NCI-H187 treated with DMSO at 0.1 percent for 48 hours (cell line): ENCODE results near the gene TMEM171.

ENCODE experiments used
- DNase-seq: peaks from one replicate; lab custom pipeline; 2025; lab: John Stamatoyannopoulos, UW

TMEM171 gene

DNA sequence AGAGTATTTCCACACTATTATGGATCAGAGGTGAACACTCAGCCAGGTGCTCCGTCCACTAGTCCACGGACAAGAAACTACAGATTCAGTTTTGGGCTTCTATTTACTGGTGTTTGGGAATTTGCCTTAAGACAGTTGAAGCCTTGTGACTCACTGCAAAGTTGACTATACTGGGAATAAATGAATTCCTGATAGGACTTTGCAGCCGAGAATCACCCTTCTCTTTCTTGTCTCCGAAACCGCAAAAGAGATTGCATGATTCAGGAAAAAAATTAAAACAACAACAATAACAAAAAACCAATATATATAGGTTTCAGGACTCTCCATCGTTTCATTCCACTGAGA is 716 bp downstream of the TMEM171 start:
- no peak for DNase-seq

DNA sequence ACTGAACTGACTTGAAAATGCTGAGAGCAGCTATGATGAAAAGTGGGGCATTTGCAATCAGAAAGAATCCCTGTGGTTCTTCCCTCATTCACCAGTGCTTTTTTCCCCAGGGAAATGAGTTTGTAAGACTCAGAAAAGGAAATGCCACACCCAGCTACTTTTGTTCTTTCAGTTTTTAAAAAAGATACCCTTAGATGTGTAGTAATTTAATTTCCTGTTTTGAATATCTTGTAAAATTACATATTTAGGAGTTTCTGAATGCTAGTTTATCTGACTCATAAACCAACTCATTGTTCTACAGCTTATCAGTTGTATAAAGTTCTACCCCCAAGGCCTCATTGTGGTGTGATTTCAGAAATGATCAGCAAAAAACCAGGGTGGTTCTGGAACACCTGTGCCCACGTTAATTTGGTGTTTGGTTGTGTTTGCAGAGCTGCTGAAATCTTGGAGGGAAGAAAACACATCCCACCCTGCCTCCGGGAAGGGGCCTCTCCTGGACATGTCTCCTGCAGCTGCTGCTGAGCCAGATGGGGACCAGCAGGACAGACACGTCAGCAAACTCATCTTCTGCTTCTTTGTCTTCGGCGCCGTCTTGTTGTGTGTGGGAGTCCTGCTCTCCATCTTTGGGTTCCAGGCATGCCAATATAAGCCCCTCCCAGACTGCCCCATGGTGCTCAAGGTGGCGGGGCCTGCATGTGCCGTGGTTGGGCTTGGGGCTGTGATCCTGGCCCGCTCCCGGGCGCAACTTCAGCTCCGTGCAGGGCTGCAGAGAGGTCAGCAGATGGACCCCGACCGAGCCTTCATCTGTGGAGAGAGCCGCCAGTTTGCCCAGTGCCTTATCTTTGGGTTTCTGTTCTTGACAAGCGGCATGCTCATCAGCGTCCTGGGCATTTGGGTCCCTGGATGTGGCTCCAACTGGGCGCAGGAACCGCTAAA is 2.8 kb downstream of the TMEM171 start:
- DNase-seq = no peak

DNA sequence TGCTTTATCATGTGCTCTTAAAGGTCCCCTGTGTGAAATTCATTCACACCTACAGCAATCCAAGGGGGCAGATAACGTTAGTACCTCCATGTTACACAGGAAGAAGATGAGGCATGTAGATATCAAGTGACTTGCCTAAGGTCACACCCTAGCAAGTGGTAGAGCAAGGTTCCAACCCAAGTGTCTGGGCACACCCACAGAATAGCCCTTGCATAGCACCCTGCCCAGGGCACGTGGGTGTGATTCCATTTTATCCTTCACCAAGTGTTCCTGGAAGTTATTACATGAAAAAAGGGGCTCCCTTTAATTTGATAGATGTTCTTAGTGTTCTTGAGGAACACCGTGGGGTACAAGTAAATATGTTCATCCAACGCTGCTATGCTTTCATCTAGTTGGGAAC is 4.9 kb downstream of the TMEM171 start:
- no peak for DNase-seq

DNA sequence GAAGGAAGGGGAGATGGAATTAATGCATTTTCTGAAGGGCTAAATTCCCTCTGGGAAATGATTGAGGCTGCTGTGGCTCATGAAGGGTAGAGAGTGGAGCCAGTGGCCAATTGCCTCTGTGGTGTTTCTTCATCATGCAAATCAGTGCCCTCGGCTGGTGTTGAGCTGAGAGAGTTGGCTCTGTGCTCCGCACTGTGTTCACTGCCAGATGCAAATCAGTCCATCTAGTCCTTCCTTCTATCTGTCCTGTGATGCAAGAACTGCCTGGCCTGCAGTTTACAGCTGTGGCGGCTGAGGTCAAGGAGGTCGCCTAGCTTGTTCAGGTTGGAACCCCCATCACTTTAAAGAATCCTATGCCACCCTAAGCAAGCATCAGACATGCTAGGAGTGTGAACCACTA is 6.0 kb downstream of the TMEM171 start:
- DNase-seq = no peak

DNA sequence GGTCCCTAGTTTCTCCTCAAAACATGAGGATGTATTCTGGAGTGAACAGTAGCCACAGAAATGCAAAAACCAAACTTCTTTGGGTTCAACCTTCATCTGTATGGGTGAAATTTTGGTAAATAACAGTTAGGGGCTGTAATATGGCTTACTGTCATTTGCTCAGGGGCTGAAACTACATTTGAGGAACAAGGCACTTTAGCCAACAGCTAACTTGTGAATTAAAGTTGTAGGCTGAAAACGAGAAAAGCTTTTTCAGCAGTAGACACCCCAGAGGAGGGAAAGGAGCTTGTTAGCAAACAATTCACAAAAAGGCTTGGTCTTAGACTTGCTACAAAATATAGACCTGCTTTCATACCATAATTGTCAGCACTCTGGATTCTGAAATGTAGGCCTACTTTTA is 6.6 kb downstream of the TMEM171 start:
- DNase-seq = no peak

DNA sequence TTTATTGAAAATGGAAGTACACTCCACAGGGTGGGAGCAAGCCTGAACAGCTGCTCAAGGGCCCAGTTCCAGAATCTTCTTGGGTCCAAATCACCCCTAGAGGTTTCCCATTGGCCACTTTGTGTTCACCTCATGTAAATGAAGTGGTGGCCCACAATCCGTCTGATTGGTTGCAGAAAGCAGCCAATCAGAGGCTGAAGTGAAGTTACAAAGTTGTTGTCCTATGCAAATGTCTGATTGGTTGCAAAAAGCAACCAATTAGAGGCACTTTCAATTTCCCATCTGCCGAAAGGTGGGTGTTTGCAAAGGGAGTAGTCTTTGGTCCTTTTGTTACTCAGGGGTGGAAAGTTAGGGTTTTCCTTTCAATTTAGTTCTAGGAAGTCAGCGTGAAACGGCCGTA is 8.8 kb downstream of the TMEM171 start:
- no peak for DNase-seq

DNA sequence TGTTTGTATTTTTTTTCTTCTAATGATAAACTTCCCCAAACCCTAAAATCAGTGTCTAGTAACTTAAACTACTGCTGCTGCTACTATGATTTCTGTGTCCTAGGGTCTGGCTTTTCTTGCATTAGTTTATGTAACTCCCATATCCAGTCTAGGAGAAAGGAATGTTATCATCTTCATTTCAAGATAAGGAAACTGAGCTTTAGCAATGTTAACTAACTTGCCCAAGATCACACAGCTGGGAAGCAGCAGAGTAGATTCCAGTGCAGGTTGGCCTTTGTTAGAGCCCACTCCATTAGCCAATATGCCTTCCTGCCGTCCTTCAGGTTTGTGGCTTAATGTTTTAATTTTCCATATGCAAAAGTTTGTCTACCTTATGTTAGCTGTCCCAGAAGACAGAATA is 10.4 kb downstream of the TMEM171 start:
- DNase-seq = no peak

DNA sequence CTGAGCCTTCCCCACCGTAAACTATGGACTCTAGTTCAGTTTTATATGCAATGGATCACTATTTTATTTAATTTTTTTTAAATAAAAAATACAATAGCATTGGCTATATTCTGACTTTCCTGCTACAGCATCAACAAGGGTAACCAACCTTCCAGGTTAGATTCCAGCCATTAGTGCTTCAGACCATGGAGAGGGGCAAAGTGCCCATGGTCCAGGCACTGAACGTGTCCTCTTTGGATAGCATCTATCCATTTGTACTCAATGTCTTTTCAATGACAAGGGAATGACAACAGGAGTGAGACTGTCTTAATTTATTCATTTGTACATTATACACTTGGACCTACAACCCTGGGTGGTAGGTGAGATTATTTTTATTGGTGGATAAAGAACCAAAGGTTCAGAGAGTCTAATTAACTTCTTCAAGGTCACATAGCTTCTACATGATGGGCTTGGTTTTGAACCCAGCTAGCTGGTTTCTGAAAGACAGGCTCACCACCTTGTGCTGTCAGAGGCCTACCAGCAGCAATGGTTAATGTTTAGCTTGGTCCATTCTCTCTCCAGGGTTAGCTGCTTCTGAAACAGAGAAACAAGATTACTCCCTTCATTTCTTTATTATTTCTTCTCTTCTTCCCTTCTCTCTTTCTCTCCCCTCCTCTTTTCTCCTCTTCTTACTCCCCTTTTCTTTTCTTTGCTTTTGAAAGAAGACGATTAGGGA is 11.5 kb downstream of the TMEM171 start:
- DNase-seq = no peak

DNA sequence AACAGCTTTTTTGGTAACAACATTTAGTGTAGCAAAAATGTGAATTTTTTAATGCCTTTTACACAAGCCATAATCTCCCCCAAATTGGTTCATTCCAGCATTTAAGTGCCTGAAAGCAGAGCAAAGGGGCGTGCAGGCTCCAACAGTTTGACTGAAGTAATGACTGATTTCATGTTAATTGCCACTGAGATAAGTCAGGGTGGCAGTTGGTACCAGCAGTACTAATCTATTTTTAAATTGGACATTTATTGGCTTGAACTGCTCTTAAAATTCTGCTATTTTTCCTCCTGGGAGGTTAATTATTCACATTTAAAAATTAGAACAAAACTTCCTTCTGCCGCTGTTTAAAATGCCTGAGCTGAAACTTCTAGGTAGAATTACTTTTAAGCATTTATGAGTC is 12.4 kb downstream of the TMEM171 start:
- no peak for DNase-seq

DNA sequence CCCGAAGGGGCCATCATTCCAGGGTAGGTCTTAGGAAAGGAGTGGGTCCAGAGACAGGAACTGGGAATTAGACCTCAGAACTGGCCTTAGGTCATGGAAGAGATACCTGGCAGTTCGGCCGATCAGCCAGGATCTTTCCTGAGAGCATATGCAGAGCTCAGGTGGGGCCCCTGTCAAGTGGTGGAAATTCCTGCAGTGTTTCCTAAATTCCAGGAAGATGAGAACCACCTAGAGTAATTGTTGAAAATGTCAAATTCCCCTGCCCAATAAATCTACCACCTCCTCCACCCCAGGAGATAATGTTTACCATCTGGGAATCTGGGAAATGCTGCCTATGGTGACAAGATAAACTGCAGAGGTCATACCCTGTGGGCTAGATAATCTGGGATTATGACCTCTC is 14.6 kb downstream of the TMEM171 start:
- DNase-seq = no peak

DNA sequence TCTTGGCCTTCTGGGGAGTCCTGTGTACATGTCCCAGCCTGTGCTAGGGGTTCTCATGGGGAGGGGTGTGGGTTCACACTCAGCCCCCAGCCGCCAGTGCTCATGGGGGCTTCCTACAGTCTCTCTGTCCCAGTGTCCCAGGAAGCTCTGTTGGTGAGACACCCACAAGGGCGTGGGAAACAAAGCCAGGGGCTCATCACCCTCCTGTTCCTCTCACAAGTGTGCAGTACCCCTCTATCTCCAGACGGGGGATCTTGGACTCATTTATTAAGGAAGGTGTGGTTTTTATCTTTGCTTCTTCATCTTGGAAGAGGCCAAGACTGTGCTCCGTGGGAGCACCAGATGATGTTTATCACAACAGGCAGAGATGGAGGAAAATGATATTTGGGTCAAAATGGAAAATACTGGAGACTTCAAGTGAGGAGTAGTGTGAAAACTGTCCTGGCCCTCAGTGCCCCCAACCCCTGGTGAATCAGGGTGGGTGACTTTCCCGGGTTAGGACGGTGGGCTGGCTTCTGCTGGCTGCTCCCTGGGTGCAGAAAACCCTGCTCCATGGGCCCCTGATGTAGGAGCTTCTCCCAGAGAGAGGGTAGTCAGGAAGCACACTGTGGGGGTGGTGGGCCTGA is 15.2 kb downstream of the TMEM171 start:
- no peak for DNase-seq

DNA sequence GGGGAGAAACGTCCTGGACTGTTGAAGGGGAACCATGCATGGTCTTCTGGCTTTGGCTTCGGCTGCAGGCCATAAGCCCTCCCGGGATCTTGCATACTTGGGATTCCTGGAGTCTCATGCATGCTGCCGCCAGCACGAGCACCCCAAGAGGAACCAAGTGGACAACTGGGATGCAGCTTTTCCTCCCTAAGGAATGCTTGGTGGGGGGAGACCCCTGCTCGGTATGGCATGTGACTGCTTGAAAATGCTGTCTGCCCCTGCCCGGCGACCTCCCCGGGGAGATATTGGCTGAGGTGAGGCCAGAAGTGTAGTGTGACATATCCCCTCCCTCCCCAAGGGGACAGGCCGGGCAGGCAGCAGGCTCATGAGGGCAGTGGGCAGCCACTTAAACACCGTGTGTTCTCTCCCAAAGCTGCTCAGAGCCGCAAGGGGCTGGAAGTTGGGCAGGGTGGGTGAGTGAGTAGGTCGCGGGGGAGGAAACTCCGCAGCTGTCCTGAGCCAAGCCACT is 15.7 kb downstream of the TMEM171 start:
- no peak for DNase-seq

DNA sequence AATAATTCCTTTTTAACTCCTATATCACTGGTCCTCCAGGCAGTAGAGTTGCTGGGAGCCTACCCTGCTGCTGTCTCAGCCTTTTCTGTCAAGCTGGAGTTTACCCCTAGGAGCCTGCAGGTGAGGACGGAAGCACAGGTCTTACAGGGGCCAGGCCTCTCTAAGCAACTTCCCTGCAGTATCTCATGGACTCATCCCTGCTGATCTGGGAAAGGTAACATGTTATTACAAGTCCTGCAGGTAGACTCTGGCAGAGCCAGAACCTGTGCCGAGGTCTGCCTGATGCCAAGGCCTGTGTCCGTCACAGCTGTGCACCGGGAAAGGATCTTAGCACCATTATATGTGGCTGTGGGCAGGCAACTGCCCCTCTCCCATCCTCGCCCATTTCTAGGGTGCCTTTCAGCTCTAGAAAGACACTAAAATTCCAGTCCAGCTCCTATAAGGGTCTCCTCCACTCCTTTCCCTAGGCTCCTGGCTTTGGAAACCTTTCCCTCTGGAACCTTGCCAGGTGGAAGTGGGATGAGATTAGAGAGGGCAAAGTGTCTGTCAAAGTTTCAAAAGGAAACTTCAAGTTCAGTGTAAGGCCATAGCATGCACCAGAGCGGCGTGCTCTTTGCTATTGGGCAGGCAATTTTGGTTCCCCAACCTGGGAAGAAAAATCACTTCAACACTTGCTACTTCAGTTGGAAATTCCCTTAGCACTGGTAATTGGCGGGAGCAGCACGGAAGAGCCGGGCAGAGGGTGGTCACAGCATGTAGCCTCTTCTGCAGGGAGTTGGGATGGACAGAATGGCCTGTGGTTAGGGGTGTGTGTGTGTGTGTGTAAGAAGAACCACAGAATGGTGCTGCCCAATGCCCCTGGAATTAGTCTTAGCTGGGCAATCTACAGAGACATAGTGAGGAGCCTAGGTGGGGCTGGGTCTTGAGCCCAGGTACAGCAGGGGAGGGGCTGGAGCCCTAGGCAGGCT is 17.5 kb downstream of the TMEM171 start:
- DNase-seq = no peak

DNA sequence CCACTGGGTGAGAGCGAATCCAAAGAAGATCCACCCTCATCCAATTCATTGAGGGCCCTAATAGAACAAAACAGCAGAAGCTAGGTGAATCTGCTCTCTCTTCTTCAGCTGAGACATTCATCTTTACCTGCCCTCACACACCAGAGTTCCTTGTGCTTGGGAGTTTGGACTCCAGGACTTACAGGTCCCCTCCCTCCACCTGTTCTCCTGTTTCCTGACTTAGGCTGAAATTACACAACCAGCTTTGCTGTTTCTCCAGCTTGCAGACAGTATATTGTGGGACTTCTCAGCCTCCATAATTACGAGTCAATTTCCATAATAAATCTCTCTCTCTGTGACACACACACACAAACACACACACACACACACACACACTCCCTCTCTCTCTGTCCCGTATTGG is 19.1 kb downstream of the TMEM171 start:
- DNase-seq = no peak

DNA sequence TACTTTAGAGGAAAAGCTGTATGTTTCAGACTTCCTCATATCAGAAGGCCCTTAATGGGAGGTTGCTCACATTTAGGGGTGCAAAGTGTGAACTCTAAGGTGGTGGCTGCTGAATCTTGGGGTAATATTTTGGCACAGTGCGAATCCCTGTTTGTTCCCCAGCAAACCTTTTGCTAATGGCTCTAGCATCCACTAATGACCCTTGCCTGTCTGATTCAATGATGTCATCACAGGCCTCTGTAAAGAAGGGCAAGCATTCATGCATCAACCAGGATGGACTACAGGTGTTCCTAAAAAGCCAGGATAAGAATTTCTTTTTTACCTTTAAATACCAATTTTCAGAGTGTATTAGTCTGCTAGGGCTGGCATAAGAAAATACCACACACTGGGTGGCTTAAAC is 20.4 kb downstream of the TMEM171 start:
- no peak for DNase-seq

DNA sequence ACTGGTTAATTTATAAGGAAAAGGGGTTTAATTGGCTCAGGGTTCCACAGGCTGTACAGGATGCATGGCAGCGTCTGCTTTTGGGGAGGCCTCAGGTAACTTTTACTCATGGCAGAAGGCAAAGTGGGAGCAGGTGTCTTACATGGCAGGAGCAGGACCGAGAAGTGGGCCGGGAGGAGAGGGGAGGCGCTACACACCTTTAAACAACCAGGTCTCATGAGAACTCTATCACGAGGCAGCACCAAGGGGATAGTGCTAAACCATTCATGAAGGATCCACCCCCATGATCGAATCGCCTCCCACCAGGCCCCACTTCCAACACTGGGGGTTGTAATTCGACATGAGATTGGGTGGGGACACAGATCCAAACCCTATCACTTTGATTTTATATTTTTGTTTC is 21.7 kb downstream of the TMEM171 start:
- no peak for DNase-seq

DNA sequence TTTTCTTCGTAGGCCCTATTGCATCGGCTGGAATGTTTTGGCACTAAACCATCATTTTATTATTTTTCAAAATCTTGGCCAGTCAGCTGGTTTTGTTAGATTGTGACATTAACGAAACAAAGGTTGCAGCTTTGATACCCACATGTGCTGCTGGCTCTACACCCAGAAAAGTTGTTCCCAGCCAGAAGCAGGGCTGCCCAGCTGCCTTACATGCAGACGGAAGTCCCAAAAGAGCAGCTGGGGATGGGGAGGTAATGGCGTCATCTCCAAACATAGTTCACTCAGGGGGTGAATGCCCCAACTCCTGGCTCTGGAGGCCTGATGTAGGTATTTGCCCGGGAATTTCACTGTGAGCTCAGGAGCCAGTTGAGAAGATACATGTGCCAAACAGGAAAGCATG is 23.3 kb downstream of the TMEM171 start:
- no peak for DNase-seq

DNA sequence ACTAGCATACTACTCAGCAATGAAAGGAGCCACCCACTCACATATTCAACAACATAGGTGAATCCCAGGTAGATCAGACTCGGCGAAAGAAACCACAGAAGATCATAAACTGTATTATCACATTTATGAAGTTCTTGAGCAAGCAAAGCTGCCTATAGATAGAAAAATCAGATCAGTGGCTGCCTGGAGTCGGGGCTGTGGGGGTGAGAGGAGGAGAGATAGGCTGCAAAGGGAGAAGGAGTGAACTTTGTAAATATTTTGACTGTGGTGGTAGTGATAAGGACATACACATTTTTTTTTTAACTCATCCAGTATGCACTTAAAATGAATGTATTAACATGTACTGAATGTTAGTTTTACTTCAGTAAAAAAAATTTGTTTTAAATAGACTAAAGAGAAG is 29.2 kb downstream of the TMEM171 start:
- DNase-seq = no peak

DNA sequence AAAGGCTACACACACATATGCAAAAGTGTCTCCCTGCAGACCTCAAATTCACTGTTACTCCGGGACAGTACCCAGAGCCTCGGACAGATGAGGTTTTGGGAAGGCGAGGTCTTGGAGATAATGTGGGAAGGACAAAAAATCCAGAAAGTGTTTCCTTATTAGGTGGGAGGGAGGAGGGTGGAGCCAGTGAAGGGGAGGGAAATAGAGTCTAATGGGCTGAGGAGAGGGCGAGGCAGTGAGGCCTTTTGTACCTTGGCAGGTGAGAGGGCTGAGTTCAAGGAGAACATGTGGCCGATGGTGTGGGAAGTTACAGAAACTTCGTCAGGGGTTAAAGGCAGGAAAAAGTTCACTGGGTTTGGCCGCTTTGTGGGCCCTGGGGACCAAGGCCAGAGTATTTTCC is 30.5 kb downstream of the TMEM171 start:
- DNase-seq = no peak

DNA sequence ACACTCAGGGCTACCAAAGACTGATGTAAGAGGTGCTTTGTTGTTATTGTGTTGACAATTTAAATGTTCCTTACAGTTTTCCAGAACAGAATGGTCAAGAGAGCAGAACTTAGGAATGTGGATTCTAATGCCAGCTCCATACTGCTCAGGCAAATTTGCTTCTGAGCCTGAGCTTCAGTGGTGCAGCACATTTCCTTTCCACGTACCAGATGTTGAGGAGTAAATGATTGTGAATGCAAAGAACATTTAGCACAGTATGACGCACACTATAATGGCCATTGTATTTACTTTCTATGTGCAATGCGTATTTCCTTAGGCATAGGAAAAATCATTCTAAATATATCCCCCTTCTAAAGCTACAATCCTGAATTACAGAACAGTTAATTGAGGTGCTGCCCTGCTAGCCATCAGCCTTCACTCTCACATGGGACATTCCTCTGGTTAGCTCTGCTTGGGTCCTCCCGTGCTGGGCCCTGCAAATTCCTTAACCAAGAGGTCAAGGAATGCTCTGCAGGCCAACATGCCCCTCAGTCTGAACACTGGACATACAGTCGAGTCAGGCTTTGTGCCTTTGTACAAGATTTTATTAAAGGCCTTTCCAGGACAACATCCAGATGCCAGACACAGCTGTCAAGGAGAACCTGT is 31.5 kb downstream of the TMEM171 start:
- DNase-seq = no peak
